ENCODE data around the gene SLC12A7.

DNA sequence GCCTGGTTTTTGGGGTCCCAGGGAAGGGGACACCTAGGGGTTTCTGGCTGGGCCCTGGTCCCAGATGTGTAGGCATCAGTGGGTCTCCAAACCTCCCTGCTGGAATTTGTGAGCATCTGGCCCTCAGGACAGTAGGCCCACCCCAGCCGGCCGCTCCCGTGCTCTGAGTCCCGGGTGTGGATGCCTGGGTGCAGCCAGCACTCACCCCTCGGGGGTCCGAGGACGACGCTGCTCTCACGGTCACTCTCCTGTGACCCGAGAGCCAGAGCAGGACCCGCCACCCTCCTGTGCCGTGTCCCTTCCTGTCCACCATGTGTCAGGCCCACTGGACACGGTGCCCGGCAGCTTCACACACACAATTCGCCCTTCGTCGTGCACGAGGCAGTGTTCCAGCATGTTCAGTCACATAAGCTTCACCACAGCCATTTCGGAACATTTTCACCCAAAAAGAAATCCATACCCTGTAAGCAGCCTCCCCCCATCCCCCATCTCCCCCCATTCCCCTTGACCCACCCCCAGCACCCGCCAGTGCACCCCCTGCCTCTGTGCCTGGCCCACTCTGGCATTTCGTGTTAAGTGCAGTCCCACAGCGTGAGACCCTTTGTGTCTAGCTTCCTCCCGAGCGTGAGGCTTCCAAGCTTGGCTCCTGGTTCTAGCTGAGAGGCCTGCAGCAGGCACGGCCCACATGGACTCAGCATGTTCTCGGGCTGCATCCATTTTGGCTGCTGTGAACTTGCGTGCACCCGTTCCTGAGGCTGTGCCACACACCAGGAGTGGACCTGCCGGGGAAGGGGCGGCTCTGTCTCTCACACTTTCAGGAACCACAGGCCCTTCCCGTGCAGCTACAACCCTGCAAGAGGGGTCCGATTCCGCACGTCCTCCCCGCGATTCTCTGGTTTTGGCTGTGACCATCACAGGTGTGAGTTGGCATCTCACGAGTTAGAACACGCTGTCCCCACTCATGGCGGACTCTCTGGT lies 62.7 kb downstream of the SLC12A7 start:
- TF ChIP-seq, protein P1, sequence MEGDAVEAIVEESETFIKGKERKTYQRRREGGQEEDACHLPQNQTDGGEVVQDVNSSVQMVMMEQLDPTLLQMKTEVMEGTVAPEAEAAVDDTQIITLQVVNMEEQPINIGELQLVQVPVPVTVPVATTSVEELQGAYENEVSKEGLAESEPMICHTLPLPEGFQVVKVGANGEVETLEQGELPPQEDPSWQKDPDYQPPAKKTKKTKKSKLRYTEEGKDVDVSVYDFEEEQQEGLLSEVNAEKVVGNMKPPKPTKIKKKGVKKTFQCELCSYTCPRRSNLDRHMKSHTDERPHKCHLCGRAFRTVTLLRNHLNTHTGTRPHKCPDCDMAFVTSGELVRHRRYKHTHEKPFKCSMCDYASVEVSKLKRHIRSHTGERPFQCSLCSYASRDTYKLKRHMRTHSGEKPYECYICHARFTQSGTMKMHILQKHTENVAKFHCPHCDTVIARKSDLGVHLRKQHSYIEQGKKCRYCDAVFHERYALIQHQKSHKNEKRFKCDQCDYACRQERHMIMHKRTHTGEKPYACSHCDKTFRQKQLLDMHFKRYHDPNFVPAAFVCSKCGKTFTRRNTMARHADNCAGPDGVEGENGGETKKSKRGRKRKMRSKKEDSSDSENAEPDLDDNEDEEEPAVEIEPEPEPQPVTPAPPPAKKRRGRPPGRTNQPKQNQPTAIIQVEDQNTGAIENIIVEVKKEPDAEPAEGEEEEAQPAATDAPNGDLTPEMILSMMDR (IDR thresholded peaks at IDR 0.05) = no peak
- no peak for TF ChIP-seq POLR2A (IDR thresholded peaks at IDR 0.05)

Data from testis (tissue), 2 donors.